CD4-positive, alpha-beta T cell treated with Interleukin-17A for 1 hour (primary cell): ENCODE data around the gene METTL16.
"Not testable (repeated sequence)": the region's sequence is repeated elsewhere in the genome, so short reads cannot be mapped to it uniquely, and the experiment has no call there.

ENCODE experiments used
- DNase-seq: peaks from one replicate; pipeline ENCODE4 v3.0.0-alpha.2; 2020

METTL16 gene

GRCh38 chr17:2449486-2449885, 62.2 kb downstream of the METTL16 start:
- DNase-seq, result no peak

GRCh38 chr17:2447479-2447878, 64.2 kb downstream of the METTL16 start:
- not testable (repeated sequence) for DNase-seq

- no peak for DNase-seq
Measured at GRCh38 chr17:2445638-2446037, 66.0 kb downstream of the METTL16 start.

GRCh38 chr17:2444382-2444781, 67.3 kb downstream of the METTL16 start:
- DNase-seq, result no peak

- no peak for DNase-seq
Measured at GRCh38 chr17:2442166-2442565, 69.5 kb downstream of the METTL16 start.

GRCh38 chr17:2440930-2441329, 70.8 kb downstream of the METTL16 start:
- no peak for DNase-seq

GRCh38 chr17:2439997-2440396, 71.7 kb downstream of the METTL16 start:
- not testable (repeated sequence) for DNase-seq

- DNase-seq, result no peak
Measured at GRCh38 chr17:2438823-2439222, 72.9 kb downstream of the METTL16 start.

GRCh38 chr17:2436316-2436905, 75.3 kb downstream of the METTL16 start:
- DNase-seq, result no peak

- DNase-seq, result no peak
Measured at GRCh38 chr17:2435862-2436261, 75.8 kb downstream of the METTL16 start.

GRCh38 chr17:2435181-2435741, 76.4 kb downstream of the METTL16 start:
- no peak for DNase-seq

- no peak for DNase-seq
Measured at GRCh38 chr17:2433696-2434095, 78.0 kb downstream of the METTL16 start.

GRCh38 chr17:2427910-2428309, 83.8 kb downstream of the METTL16 start:
- DNase-seq, result no peak

GRCh38 chr17:2427215-2427614, 84.5 kb downstream of the METTL16 start:
- DNase-seq, result no peak

GRCh38 chr17:2423271-2423670, 88.4 kb downstream of the METTL16 start:
- DNase-seq, result no peak

GRCh38 chr17:2421315-2422147, 90.2 kb downstream of the METTL16 start:
- no peak for DNase-seq

- DNase-seq, result no peak
Measured at GRCh38 chr17:2420176-2420575, 91.5 kb downstream of the METTL16 start.

- no peak for DNase-seq
Measured at GRCh38 chr17:2419486-2419885, 92.2 kb downstream of the METTL16 start.

GRCh38 chr17:2418572-2418971, 93.1 kb downstream of the METTL16 start:
- no peak for DNase-seq

- peak; percentile 89 for DNase-seq
Measured at GRCh38 chr17:2416010-2416734, 95.5 kb downstream of the METTL16 start.

- DNase-seq, result no peak
Measured at GRCh38 chr17:2415081-2415480, 96.6 kb downstream of the METTL16 start.

GRCh38 chr17:2414446-2415064, 97.1 kb downstream of the METTL16 start:
- no peak for DNase-seq

GRCh38 chr17:2412561-2413021, 99.1 kb downstream of the METTL16 start:
- no peak for DNase-seq
